Mesenchymal stem cell (in vitro differentiated cells and primary cell): Measurements from ENCODE around the gene THEM4. TPM values are rescaled to one million over a fixed set of nuclear protein-coding genes. Genes with fewer than 3 reads are reported as not detected.
A peak's percentile ranks its signal among the peaks of the same experiment; 100 is the strongest.

Experiments
- DNase-seq: peaks from one replicate; pipeline ENCODE4 v3.0.0-alpha.2; 2013
- H2AFZ ChIP-seq: one replicate; pipeline ENCODE4 v1.6.1; 2013; ENCODE audit warnings: low read depth, mild to moderate bottlenecking, control low read depth, inconsistent platforms, low read length, moderate library complexity
- H2AK5ac ChIP-seq: 2 replicates; pipeline ENCODE4 v1.6.1; 2013; ENCODE audit warnings: low read length, moderate library complexity, mild to moderate bottlenecking, inconsistent platforms; ENCODE audit not compliant: severe bottlenecking
- H2BK120ac ChIP-seq: one replicate; pipeline ENCODE4 v1.6.1; 2013; ENCODE audit warnings: low read depth, mild to moderate bottlenecking, inconsistent platforms, low read length, moderate library complexity
- H2BK12ac ChIP-seq, 2 experiments: one replicate each; pipeline ENCODE4 v1.6.1; 2013; ENCODE audit warnings: inconsistent platforms in 2 of 2, low read length in 2 of 2, mild to moderate bottlenecking in 2 of 2, moderate library complexity in 2 of 2, control low read depth in 1 of 2
- H2BK15ac ChIP-seq: one replicate; pipeline ENCODE4 v1.6.1; 2013; ENCODE audit warnings: mild to moderate bottlenecking, low read depth, inconsistent platforms; ENCODE audit not compliant: poor library complexity, severe bottlenecking
- H2BK5ac ChIP-seq: 2 replicates; pipeline ENCODE4 v1.6.1; 2013; ENCODE audit warnings: low read depth, mild to moderate bottlenecking, low read length, control low read depth, inconsistent platforms; ENCODE audit not compliant: poor library complexity, severe bottlenecking
- H3K14ac ChIP-seq, 2 experiments: one replicate each; pipeline ENCODE4 v1.6.1; 2013; ENCODE audit warnings: inconsistent platforms in 2 of 2, low read length in 2 of 2, control low read depth in 1 of 2, mild to moderate bottlenecking in 1 of 2, moderate library complexity in 1 of 2
- H3K18ac ChIP-seq, 2 experiments: one replicate each; pipeline ENCODE4 v1.6.1; 2013; ENCODE audit warnings: inconsistent platforms in 2 of 2, low read length in 2 of 2, control low read depth in 1 of 2, low read depth in 1 of 2, mild to moderate bottlenecking in 1 of 2
- H3K23ac ChIP-seq, 2 experiments: one replicate each; pipeline ENCODE4 v1.6.1; 2013; ENCODE audit warnings: inconsistent platforms in 2 of 2, low read length in 2 of 2, mild to moderate bottlenecking in 2 of 2, moderate library complexity in 2 of 2, control low read depth in 1 of 2
- H3K27ac ChIP-seq: 2 replicates; pipeline ENCODE4 v1.5.1; 2013; ENCODE audit warnings: mild to moderate bottlenecking, moderate library complexity, low read length, control low read depth, inconsistent platforms; ENCODE audit not compliant: poor library complexity, severe bottlenecking
- H3K27me3 ChIP-seq, 2 experiments: 2 replicates each; pipeline versions ENCODE4 v1.6.1 to v1.7.0; 2013; ENCODE audit warnings: low read length in 2 of 2, mild to moderate bottlenecking in 2 of 2, moderate library complexity in 2 of 2, control low read depth in 1 of 2, inconsistent platforms in 1 of 2; ENCODE audit not compliant: control insufficient read depth in 1 of 2, insufficient read depth in 1 of 2
- H3K36me3 ChIP-seq, 2 experiments: 2 replicates each; pipeline versions ENCODE4 v1.6.1 to v1.7.0; 2013; ENCODE audit warnings: low read length in 2 of 2, control low read depth in 1 of 2, inconsistent platforms in 1 of 2, low read depth in 1 of 2, mild to moderate bottlenecking in 1 of 2; ENCODE audit not compliant: insufficient read depth in 2 of 2, control insufficient read depth in 1 of 2
- H3K4ac ChIP-seq, 2 experiments: one replicate each; pipeline ENCODE4 v1.6.1; 2013; ENCODE audit warnings: inconsistent platforms in 2 of 2, low read length in 2 of 2, mild to moderate bottlenecking in 2 of 2, moderate library complexity in 2 of 2, control low read depth in 1 of 2, low read depth in 1 of 2
- H3K4me1 ChIP-seq: 2 replicates; pipeline ENCODE4 v1.6.1; 2013; ENCODE audit warnings: low read depth, low read length, control low read depth; ENCODE audit not compliant: control insufficient read depth, insufficient read depth
- H3K4me2 ChIP-seq: 2 replicates; pipeline ENCODE4 v1.6.1; 2013; ENCODE audit warnings: low read length, mild to moderate bottlenecking, inconsistent platforms; ENCODE audit not compliant: poor library complexity, severe bottlenecking
- H3K4me3 ChIP-seq, 2 experiments: 2 replicates each; pipeline versions ENCODE4 v1.5.1 to v1.7.0; 2013; ENCODE audit warnings: low read length in 2 of 2, mild to moderate bottlenecking in 2 of 2, control low read depth in 1 of 2, low read depth in 1 of 2; ENCODE audit not compliant: insufficient read depth in 1 of 2
- H3K79me1 ChIP-seq: replicated peaks from 2 replicates; pipeline ENCODE4 v1.6.1; 2013; ENCODE audit warnings: mild to moderate bottlenecking, control low read depth, low read length, inconsistent platforms; ENCODE audit not compliant: poor library complexity, severe bottlenecking
- H3K9ac ChIP-seq: 2 replicates; pipeline ENCODE4 v1.7.0; 2013; ENCODE audit warnings: mild to moderate bottlenecking, low read length, moderate library complexity
- H3K9me3 ChIP-seq: 2 replicates; pipeline ENCODE4 v1.7.0; 2013; ENCODE audit warnings: mild to moderate bottlenecking, low read length; ENCODE audit not compliant: control insufficient read depth
- H4K8ac ChIP-seq: one replicate; pipeline ENCODE4 v1.6.1; 2013; ENCODE audit warnings: inconsistent platforms, mild to moderate bottlenecking, low read length, moderate library complexity
- H4K91ac ChIP-seq: one replicate; pipeline ENCODE4 v1.6.1; 2013; ENCODE audit warnings: mild to moderate bottlenecking, low read length, inconsistent platforms
- WGBS: methylation state at CpG from one replicate; pipeline ENCODE4 v1.1.7; 2013; ENCODE audit warnings: mixed read lengths; 5-methylcytosine and 5-hydroxymethylcytosine counted together
- polyA plus RNA-seq, 2 experiments: library from polyadenylated mRNA; stranded (reverse); fragments of 200-250 nt; gene quantifications; one replicate each; pipeline ENCODE4 v1.2.3, GENCODE V29; 2013

The THEM4 gene
- 13.4 TPM for polyA plus RNA-seq (2013, experiment 1 of 2)
- polyA plus RNA-seq (2013, experiment 2 of 2) = 13.6 TPM

DNA sequence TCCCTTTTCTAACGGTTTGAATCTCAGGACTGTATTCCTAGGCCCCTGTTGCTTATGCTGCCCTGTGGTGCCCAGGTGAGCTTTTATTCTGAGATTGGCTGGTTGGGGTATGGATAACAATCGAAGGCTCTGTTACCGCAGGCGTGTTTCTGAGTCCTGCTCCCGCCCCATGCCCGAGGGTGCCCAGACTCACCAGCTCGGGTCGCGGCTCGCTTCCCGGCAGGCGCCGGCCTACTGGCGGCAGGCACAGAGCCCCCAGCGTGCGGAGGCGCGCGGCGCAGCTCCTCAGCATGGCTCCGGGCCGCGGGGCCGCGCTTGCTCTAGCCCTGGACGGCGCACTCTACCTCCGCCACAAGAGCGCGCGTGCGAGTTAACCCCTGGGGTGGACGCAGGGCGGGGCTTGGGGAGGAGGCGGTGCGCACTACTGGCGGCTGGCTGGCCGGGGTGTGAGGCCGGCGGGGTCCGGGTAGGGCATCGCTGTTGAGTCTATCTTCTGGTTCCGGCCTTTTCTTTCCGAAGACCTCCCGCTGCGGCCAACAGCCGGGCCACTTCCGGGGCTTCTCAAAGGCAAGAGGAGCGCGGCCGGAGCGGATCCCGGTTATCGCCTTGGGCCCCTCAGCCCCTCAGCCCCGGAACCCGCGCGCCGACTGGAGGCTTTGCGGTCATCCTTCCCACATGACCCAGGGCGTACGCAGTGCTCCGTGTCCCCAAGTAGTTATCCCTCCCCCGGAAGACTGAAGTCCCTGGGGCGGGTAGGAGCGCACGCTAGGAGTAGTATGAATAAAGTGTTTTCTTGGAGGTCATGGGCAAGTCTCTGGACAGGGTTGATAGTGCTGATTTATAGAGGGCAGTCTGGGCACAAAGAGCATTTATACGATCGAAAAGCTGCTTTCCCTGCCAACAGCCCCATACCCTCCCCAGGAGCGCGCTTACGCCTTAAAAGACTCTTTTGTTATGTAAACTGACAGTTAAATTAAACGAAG is at the start of gene THEM4:
Gene THEM4 (minus strand): TSS at position 345 of the 983 bp plus-strand sequence. CDS start 53 bp downstream, at position 292.
- Histone ChIP-seq H3K36me3 (peaks cover 14% of the 10 kb centered on the region in 2 experiments), H2BK15ac (peak within 1 kb of the TSS; percentile 52), H4K8ac (peak within 1 kb of the TSS; percentile 89), H3K14ac (peak within 1 kb of the TSS in 1 of 2 experiments; percentile 90), H3K4me3 (peak within 1 kb of the TSS; percentile 79 to 92), H2BK5ac (peak within 1 kb of the TSS; percentile 46), H3K79me1 (peaks cover 10% of the 10 kb centered on the region), H3K9me3 (no peaks in the 10 kb centered on the region), H3K4me1 (peaks cover 9% of the 10 kb centered on the region), H3K4me2 (peak within 1 kb of the TSS; percentile 94), H3K4ac (peak within 1 kb of the TSS; percentile 35 to 78), H3K9ac (peak within 1 kb of the TSS; percentile 99), H2AFZ (peak within 1 kb of the TSS; percentile 72), H2BK120ac (peak within 1 kb of the TSS; percentile 79), H2BK12ac (peak within 1 kb of the TSS in 1 of 2 experiments; percentile 54), H3K27ac (peak within 1 kb of the TSS; percentile 85), H3K23ac (peak within 1 kb of the TSS in 1 of 2 experiments; percentile 24), H2AK5ac (no peak within 1 kb of the TSS), H3K18ac (peak within 1 kb of the TSS; percentile 91 to 92), H3K27me3 (no peaks in the 10 kb centered on the region), H4K91ac (peak within 1 kb of the TSS; percentile 64)
- DNase-seq = peak; percentile 95
- WGBS = under 1% methylated on average over 63 of the region's 73 CpGs

DNA sequence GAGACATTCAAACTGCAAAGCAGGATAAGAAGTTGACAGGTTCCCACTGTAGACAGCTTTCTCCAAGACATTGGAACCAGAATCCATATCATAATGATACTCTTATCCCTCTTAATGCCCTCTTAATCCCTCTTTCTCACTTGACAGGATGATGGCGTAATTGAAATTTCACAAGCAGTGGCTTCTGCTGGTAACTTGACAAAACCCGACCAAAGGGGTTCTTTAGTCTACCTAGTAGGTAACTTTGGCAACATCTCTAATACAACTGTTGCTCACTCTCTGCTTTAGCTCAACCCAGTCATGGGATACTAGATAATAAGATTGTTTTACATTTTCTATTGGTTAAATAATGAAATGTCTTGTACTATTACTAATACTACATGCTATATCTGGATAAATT is 49.6 kb upstream of the THEM4 start:
- H2BK15ac ChIP-seq = no peak overlapping the region
- no peak overlapping the region for H2BK120ac ChIP-seq
- no peak for DNase-seq
- no peak overlapping the region for H2BK12ac ChIP-seq
- no peak overlapping the region for H3K23ac ChIP-seq
- no peaks in the 10 kb centered on the region for H3K36me3 ChIP-seq
- H3K4me3 ChIP-seq = no peak overlapping the region
- H3K4ac ChIP-seq = no peak overlapping the region
- H3K14ac ChIP-seq = no peak overlapping the region
- H3K27me3 ChIP-seq = no peaks in the 10 kb centered on the region
- no peaks in the 10 kb centered on the region for H3K79me1 ChIP-seq
- no peak overlapping the region for H2AFZ ChIP-seq
- no peak overlapping the region for H3K4me2 ChIP-seq
- no peak overlapping the region for H3K18ac ChIP-seq
- H2BK5ac ChIP-seq = no peak overlapping the region
- no peaks in the 10 kb centered on the region for H3K9me3 ChIP-seq
- H3K27ac ChIP-seq = no peak overlapping the region
- WGBS = 98% methylated on average over 2 of the region's 2 CpGs
- no peaks in the 10 kb centered on the region for H3K4me1 ChIP-seq
- no peak overlapping the region for H3K9ac ChIP-seq
- no peak overlapping the region for H2AK5ac ChIP-seq
- no peak overlapping the region for H4K91ac ChIP-seq
- no peak overlapping the region for H4K8ac ChIP-seq

DNA sequence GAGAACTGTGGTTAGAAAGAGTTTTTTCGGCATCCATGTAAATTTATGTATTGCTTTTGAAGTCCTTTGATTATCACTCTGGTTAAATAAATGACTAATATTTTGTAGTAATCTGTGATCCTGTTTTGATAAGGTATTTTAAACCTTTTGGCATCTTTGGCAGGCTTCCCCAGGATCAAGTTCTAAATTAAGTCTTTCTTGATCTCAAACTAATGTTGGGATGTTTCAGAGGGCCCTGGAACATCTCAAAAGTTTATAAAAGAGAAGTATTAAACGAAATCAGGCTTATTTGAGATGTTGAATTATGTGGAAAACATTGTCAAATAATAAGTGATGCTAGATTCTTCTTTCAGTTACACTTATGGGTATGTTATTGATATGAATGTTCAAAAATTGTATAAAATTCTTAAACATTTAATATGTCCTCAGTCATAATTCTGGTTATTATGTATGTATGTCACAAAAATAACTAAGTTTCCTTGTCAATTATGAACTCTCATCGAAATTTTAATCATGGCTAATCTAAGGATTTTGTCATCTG is 47.7 kb upstream of the THEM4 start:
- H2AFZ ChIP-seq = no peak overlapping the region
- H3K4me1 ChIP-seq = peaks cover 1% of the 10 kb centered on the region
- no peak overlapping the region for H2BK120ac ChIP-seq
- no peak overlapping the region for H3K23ac ChIP-seq
- H2BK15ac ChIP-seq = no peak overlapping the region
- H3K27me3 ChIP-seq = no peaks in the 10 kb centered on the region
- H3K36me3 ChIP-seq = no peaks in the 10 kb centered on the region
- no peak overlapping the region for H3K18ac ChIP-seq
- no peaks in the 10 kb centered on the region for H3K79me1 ChIP-seq
- H3K4me2 ChIP-seq = no peak overlapping the region
- H3K9me3 ChIP-seq = no peaks in the 10 kb centered on the region
- no peak for DNase-seq
- no peak overlapping the region for H2AK5ac ChIP-seq
- H4K8ac ChIP-seq = no peak overlapping the region
- WGBS = 58% methylated on average over 1 of the region's 3 CpGs
- no peak overlapping the region for H3K4ac ChIP-seq
- H3K27ac ChIP-seq = no peak overlapping the region
- no peak overlapping the region for H4K91ac ChIP-seq
- H3K14ac ChIP-seq = no peak overlapping the region
- no peak overlapping the region for H2BK12ac ChIP-seq
- H3K4me3 ChIP-seq = no peak overlapping the region
- no peak overlapping the region for H3K9ac ChIP-seq
- no peak overlapping the region for H2BK5ac ChIP-seq
